WTC11 (cell line): ENCODE data around the gene KRTAP5-2.
"Not testable (repeated sequence)": the region's sequence is repeated elsewhere in the genome, so short reads cannot be mapped to it uniquely, and the experiment has no call there.

Source experiments
- CTCF ChIP-seq: fragments of 200-600 bp; IDR thresholded peaks from 2 replicates; pipeline ENCODE4 v1.8.0; 2022; ENCODE audit warnings: antibody characterized with exemption
- MAX ChIP-seq: sonication (generic); formaldehyde crosslinking; IDR thresholded peaks from 2 replicates; pipeline ENCODE4 v1.8.0; 2022; ENCODE audit warnings: mild to moderate bottlenecking, missing genetic modification reagents
- SMAD3 ChIP-seq: sonication (generic); formaldehyde crosslinking; IDR thresholded peaks from 2 replicates; pipeline ENCODE4 v1.8.0; 2022; ENCODE audit warnings: missing genetic modification reagents, mild to moderate bottlenecking, borderline replicate concordance
- SP1 ChIP-seq: sonication (generic); formaldehyde crosslinking; conservative IDR thresholded peaks from 2 replicates; pipeline ENCODE4 v1.8.1; 2022; ENCODE audit warnings: missing genetic modification reagents
- ZNF232 ChIP-seq: sonication (generic); formaldehyde crosslinking; IDR thresholded peaks from 2 replicates; pipeline ENCODE4 v1.8.0; 2022; ENCODE audit warnings: mild to moderate bottlenecking, missing genetic modification reagents
- TF ChIP-seq, protein P1 (sequence below): sonication (generic); formaldehyde crosslinking; IDR thresholded peaks from 2 replicates; pipeline ENCODE4 v1.8.0; 2022; ENCODE audit warnings: mild to moderate bottlenecking, missing genetic modification reagents
- TF ChIP-seq, protein P2 (sequence below): sonication (generic); formaldehyde crosslinking; IDR thresholded peaks from 2 replicates; pipeline ENCODE4 v1.8.1; 2023; ENCODE audit warnings: mild to moderate bottlenecking, missing genetic modification reagents

DNA sequence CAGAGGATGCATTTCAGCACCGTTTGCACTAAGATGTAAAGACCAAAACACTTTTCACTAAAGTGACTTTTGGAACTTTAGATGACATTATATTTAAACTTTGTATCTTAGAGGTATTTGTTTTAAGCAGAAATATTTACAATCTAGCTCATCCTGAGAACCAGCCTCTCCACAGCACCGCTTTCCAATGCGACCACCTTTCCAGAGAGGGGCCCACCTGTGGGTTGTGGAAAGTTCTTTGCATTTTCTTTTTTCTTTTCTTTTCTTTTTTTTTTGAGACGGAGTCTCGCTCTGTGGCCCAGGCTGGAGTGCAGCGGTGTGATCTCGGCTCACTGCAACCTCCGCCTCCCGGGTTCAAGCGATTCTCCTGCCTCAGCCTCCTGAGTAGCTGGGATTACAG is 48.4 kb upstream of the KRTAP5-2 start:
- not testable (repeated sequence) for TF ChIP-seq ZNF232 (CRISPR knock-in tag); SP1 (CRISPR knock-in tag); CTCF; MAX (CRISPR knock-in tag); SMAD3 (CRISPR knock-in tag)
- TF ChIP-seq, protein P1, sequence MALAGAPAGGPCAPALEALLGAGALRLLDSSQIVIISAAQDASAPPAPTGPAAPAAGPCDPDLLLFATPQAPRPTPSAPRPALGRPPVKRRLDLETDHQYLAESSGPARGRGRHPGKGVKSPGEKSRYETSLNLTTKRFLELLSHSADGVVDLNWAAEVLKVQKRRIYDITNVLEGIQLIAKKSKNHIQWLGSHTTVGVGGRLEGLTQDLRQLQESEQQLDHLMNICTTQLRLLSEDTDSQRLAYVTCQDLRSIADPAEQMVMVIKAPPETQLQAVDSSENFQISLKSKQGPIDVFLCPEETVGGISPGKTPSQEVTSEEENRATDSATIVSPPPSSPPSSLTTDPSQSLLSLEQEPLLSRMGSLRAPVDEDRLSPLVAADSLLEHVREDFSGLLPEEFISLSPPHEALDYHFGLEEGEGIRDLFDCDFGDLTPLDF (CRISPR knock-in tag), result not testable (repeated sequence)
- TF ChIP-seq, protein P2, sequence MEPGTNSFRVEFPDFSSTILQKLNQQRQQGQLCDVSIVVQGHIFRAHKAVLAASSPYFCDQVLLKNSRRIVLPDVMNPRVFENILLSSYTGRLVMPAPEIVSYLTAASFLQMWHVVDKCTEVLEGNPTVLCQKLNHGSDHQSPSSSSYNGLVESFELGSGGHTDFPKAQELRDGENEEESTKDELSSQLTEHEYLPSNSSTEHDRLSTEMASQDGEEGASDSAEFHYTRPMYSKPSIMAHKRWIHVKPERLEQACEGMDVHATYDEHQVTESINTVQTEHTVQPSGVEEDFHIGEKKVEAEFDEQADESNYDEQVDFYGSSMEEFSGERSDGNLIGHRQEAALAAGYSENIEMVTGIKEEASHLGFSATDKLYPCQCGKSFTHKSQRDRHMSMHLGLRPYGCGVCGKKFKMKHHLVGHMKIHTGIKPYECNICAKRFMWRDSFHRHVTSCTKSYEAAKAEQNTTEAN (CRISPR knock-in tag), result not testable (repeated sequence)
